OCI-LY1 (cell line): ENCODE data around the gene TTR.

Experiments
- CTCF ChIP-seq: fragments of 200-600 bp; sonication (generic), shearing (Covaris generic); IDR thresholded peaks from 2 replicates; pipeline ENCODE4 v1.5.1; 2017; ENCODE audit warnings: mild to moderate bottlenecking, antibody characterized with exemption, low read length, moderate library complexity, mixed read lengths
- EZH2 ChIP-seq: fragments of 200-600 bp; sonication (generic), shearing (Covaris generic); IDR thresholded peaks from 2 replicates; pipeline ENCODE4 v1.8.0; 2017; ENCODE audit warnings: borderline replicate concordance, mixed run types, mild to moderate bottlenecking, antibody characterized with exemption, low read length, moderate library complexity, mixed read lengths

GRCh38 chr18:31574359-31574758 lies 17.3 kb upstream of the TTR start:
- TF ChIP-seq CTCF (no peak), EZH2 (no peak)
